Stimulated activated CD4-positive, alpha-beta T cell treated with anti-CD3 and anti-CD28 coated beads, Interleukin-1b, Interleukin-23, amount 100 ng/mL, for 48 hours (primary cell): Measurements from ENCODE around the gene ARID3B.

ENCODE experiments used
- DNase-seq: peaks from one replicate; pipeline ENCODE4 v3.0.0-alpha.2; 2020

The ARID3B gene

GRCh38 chr15:74610302-74610951 lies 69.4 kb downstream of the ARID3B start:
- no peak for DNase-seq

DNA sequence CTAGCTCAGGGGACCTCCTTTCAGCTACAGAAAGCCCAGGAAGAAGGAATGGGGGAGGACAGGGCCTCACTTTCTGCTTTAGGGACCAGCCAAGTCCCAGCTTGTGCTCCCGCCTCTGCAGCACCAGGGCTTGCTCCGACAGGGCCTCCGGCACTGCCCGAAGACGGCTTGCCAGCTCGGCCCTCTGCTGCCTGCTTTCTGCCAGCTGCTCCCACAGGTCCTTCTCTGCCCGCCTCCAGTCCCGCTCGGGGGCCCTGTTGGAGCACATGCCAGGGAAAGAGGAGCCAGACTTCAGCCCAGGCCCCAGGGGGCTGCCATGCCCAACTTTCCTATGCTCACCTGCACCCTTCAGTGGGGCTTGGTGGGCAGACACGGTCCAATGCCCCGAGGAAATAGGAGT lies 70.3 kb downstream of the ARID3B start:
- DNase-seq, result no peak

- no peak for DNase-seq
Measured at GRCh38 chr15:74611834-74612233, 70.8 kb downstream of the ARID3B start.

GRCh38 chr15:74612677-74613076 lies 71.7 kb downstream of the ARID3B start:
- no peak for DNase-seq

DNA sequence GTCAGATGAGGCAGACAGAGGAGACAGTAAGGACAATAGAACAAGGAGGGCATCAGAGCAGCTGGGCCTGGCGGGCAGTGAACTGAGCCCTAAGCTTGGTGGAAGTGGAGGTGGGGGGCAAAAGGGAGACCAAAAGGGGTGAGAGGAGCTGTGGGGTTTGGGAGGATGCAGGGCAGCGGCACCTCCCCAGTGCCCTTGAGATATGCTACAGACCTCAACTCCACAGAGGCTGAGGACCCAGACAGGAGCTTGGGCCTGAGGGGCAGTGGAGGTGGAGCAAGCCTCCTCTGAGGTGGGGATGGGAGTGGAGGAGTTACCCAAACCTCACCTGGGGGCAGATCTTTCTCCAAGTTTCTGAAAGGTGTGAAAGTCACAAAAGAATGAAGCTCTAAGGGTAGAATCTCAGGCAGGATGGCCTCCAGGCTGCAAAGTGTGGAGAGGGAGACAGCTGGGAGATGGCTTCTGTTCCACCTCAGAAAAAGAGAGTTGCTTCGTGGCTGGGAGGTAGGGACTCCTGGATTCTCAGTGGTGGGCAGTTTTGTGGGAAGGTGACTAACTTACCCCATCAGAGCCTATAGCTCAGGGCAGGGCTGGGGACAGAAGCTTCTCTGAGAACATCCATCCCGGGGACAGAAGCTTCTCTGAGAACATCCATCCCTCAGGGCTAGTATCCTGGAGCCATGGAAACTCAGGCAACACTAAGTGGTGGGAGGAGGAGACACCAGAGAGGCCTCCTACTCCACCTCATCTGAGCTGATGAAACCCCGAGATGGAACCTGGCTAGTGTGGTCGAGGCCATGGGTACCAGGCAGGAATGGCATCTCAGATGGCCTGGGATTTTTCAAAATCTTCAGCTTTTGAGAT lies 72.3 kb downstream of the ARID3B start:
- no peak for DNase-seq

DNA sequence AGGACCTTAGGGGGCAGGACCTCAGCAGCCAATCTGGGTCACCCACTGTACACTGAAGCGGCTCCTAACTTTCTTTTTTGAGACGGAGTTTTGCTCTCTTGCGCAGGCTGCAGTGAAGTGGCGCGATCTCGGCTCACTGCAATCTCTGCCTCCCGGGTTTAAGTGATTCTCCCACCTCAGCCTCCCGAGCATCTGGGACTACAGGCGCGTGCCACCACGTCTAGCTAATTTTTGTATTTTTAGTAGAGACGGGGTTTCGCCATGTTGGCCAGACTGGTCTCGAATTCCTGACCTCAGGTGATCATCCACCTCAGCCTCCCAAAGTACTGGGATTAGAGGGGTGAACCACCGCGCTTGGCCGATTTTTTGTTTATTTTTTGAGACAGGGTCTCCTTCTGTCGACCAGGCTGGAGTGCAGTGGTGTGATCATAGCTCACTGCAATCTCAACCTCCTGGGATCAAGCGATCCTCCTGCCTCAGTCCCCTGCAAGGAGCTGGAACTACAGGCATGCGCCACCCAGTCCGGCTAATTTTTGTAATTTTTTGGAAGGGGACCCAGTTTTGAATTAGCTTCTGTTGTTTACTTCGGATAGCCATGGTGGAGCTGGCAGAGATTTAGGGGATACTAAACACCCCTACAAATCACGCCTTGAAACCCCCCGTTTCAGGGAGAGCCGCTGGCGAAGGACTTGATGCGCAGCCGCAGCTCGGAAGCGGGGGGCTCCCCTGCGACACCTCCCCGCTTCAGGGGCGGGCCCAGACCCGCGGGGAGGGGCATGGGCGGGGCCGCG lies 73.1 kb downstream of the ARID3B start:
- no peak for DNase-seq

GRCh38 chr15:74614744-74615507 lies 73.9 kb downstream of the ARID3B start:
- DNase-seq, result peak; percentile 82

DNA sequence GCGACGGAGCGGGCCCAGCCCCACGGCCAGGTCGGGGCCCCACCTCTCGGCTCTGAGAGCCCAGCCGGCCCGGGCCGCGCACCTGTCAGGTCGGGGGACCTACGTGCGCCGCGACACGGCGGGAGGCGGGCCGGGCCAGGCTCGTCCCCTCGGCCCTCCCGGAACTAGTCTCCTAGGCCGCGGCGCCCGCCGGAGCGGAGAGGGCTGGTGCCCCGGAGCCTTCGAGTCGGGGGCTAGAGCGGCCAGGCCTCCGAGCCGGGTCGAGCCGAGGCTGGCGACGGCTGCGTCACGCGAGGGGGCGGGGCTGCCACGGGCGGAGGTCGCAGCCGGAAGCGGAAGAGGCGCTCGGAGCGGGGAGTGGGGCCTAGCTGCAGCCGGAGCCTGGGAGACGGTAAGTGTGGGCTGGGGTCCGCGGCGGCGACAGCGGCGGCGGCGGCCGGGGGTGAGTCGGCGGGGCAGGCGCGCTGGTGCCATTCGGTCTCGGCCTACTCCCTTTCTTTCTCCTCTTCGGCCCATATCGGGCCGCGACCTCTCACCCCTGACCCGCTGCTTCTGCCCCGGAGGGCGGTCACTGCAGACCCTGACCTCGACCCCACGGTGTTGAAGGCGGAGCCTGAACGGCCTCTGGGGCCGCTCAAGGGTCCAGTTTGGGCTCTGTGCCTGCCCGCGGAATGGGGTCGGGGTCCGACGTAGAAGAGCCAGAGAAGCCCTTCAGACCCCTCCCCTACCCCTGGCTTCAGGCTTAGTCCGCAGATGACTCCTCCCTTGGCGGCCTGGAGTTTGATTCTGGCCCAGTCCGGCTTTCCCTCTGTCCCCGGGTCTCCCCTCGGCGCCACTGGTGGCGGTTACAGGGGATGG lies 74.7 kb downstream of the ARID3B start, which contains the start of gene CLK3:
Gene CLK3 (plus strand): TSS at position 329 of the 858 bp plus-strand sequence. CDS start 3,361 bp downstream, outside the sequence.
- DNase-seq, result peak; percentile 97

GRCh38 chr15:74616366-74616939 lies 75.4 kb downstream of the ARID3B start:
- peak; percentile 65 for DNase-seq

GRCh38 chr15:74616996-74617395 lies 76.0 kb downstream of the ARID3B start:
- DNase-seq, result no peak

- no peak for DNase-seq
Measured at GRCh38 chr15:74618841-74619596, 78.0 kb downstream of the ARID3B start.

GRCh38 chr15:74619916-74620635 lies 79.1 kb downstream of the ARID3B start:
- no peak for DNase-seq

- DNase-seq, result peak; percentile 81
Measured at GRCh38 chr15:74620636-74621545, 79.9 kb downstream of the ARID3B start.

- DNase-seq, result no peak
Measured at GRCh38 chr15:74621546-74621920, 80.5 kb downstream of the ARID3B start.

GRCh38 chr15:74621936-74622335 lies 80.9 kb downstream of the ARID3B start:
- no peak for DNase-seq

DNA sequence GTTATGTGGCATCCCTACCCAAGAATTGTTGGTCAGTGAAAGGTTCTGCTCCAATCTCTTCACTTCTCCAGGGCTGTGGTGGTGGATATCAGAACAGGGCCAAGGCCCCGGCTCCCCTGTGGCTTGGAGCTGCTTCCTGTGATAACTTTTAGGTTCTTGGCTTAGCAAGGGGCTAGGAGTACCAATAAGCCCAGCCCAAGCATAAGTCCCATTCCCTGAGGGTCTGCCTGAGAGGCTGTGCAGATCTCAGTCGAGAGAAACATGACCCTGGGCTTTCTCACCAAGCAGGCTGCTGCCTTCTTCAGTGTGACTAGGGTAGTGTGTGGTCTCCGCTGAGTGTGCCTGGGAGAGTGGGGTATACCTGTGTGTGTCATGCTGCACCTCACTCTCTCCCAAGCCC lies 81.7 kb downstream of the ARID3B start:
- DNase-seq, result no peak

GRCh38 chr15:74624020-74624602 lies 83.1 kb downstream of the ARID3B start:
- no peak for DNase-seq

- no peak for DNase-seq
Measured at GRCh38 chr15:74625693-74626092, 84.7 kb downstream of the ARID3B start.
